ENCODE data around the gene IZUMO4.

IZUMO4 gene

GRCh38 chr19:2132731-2133490 is 36.2 kb downstream of the IZUMO4 start:
- peaks cover 42% of the 10 kb centered on the region for H3K36me3 ChIP-seq (ENCODE audit: control insufficient read depth, insufficient read depth, low read length)
- no peak overlapping the region for H3K4me3 ChIP-seq (replicated peaks; ENCODE audit: low read depth, low read length)
- no peak for DNase-seq (ENCODE audit: extremely low read depth, insufficient read length)
- TF ChIP-seq, protein P1, sequence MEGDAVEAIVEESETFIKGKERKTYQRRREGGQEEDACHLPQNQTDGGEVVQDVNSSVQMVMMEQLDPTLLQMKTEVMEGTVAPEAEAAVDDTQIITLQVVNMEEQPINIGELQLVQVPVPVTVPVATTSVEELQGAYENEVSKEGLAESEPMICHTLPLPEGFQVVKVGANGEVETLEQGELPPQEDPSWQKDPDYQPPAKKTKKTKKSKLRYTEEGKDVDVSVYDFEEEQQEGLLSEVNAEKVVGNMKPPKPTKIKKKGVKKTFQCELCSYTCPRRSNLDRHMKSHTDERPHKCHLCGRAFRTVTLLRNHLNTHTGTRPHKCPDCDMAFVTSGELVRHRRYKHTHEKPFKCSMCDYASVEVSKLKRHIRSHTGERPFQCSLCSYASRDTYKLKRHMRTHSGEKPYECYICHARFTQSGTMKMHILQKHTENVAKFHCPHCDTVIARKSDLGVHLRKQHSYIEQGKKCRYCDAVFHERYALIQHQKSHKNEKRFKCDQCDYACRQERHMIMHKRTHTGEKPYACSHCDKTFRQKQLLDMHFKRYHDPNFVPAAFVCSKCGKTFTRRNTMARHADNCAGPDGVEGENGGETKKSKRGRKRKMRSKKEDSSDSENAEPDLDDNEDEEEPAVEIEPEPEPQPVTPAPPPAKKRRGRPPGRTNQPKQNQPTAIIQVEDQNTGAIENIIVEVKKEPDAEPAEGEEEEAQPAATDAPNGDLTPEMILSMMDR (IDR thresholded peaks at IDR 0.05; ENCODE audit: insufficient read depth, low read length, poor library complexity, severe bottlenecking): no peak
- H3K27me3 ChIP-seq (replicated peaks; ENCODE audit: control insufficient read depth, insufficient read depth, low read length): no peaks in the 10 kb centered on the region

DNA sequence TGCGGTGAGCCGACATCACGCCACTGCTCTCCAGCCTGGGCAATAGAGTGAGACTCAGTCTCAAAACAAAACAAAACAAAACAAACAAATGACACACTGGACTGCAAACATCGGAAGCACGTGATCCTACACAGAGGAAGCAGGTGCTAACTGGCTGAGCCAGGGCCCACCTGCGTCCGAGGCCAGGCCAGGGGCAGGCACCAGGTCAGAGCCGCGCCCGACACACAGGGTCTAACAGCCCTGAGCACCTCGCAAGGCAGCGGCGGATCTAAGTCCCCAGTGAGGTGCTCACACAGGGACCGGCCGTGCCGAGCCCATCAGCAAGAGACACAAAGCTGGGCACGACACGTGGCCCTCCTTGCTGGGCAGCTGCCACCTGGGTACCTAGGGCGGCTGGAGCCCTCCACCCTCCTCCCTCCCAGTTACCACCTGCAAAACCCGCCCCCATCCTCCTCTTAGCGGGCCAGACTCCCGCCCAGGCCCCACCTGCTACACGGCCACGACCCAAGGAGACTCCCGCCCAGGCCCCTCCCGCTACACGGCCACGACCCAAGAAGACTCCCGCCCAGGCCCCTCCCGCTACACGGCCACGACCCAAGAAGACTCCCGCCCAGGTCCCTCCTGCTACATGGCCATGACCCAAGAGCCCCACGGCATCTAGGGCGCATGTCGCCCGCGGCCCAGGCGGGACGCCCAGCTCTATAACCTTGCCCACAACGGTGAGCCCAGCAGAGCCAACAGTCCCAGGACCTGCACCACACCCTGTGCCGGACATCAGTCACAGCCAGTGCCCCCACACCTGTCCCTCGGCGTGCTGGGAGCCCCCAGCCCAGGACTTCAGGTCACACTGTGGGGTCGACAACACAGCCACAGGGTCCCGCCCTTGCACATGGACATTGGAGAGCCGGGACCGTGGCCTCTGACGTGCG is 39.0 kb downstream of the IZUMO4 start:
- H3K4me3 ChIP-seq (replicated peaks; ENCODE audit: low read depth, low read length): no peak overlapping the region

DNA sequence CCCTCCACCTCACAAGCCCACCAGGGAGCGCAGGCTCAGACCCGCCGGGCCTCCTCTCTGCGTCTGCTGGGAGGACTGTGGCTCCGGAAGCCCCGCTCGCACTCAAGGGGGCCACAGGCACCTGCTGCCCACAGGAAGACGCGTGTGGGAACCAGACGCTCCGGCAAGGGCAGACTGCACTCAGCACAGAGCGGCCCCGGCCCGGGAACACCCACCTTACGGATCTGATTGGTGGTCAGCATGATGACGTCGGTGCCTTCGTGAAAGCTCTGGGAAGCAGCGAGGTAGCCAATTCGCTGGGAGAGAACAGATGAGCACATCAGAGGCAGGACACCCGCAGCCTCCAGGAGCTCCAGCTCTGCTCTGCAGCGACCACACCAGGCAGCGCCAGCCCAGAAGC is 40.1 kb downstream of the IZUMO4 start:
- Histone ChIP-seq H3K27me3 (replicated peaks; ENCODE audit: control insufficient read depth, insufficient read depth, low read length) (no peaks in the 10 kb centered on the region), H3K4me3 (replicated peaks; ENCODE audit: low read depth, low read length) (no peak overlapping the region), H3K36me3 (ENCODE audit: control insufficient read depth, insufficient read depth, low read length) (peaks cover 39% of the 10 kb centered on the region)
- no peak for DNase-seq (ENCODE audit: extremely low read depth, insufficient read length)
- TF ChIP-seq, protein P1 (IDR thresholded peaks at IDR 0.05; ENCODE audit: insufficient read depth, low read length, poor library complexity, severe bottlenecking): no peak

More for the DNA sequence above, 39.0 kb downstream of the IZUMO4 start:
- TF ChIP-seq, protein P1 (IDR thresholded peaks at IDR 0.05; ENCODE audit: insufficient read depth, low read length, poor library complexity, severe bottlenecking): no peak
- no peak for DNase-seq (ENCODE audit: extremely low read depth, insufficient read length)
- Histone ChIP-seq H3K27me3 (replicated peaks; ENCODE audit: control insufficient read depth, insufficient read depth, low read length) (no peaks in the 10 kb centered on the region), H3K36me3 (ENCODE audit: control insufficient read depth, insufficient read depth, low read length) (peaks cover 44% of the 10 kb centered on the region)

DNA sequence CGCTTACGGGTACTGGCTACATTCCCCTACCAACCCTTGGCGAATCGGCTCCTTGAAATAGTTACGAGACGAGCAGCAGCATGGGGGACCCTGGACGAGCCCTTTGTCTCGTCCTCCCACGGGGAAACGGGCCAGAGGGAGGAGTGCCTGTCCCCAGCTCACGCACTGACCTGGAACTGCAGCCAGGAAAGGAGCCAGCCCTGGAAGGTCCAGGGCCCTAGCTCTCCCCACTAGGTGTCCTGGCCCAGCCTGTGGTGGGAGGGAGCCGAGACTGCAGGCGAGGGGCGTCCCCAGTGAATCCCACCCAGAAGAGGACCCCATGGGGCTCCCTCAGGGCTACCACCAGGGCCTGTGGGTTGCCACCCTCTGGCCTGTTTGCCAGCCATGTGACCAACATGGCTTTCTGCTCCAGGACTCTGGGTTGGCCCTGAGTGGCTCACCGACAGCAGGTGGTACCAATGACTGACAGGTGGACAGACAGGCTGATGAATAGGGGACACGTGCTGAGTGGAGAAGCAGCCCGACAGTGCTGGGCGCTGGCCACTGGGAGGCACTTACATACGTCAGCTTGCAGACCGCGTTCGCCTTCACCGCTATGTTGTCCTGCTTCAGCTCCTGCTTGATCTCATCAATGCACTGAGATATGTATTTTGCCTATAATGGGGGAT is 41.5 kb downstream of the IZUMO4 start:
- Histone ChIP-seq H3K36me3 (ENCODE audit: control insufficient read depth, insufficient read depth, low read length) (peaks cover 29% of the 10 kb centered on the region), H3K4me3 (replicated peaks; ENCODE audit: low read depth, low read length) (no peak overlapping the region), H3K27me3 (replicated peaks; ENCODE audit: control insufficient read depth, insufficient read depth, low read length) (no peaks in the 10 kb centered on the region)
- TF ChIP-seq, protein P1 (IDR thresholded peaks at IDR 0.05; ENCODE audit: insufficient read depth, low read length, poor library complexity, severe bottlenecking): no peak
- DNase-seq (ENCODE audit: extremely low read depth, insufficient read length): no peak

DNA sequence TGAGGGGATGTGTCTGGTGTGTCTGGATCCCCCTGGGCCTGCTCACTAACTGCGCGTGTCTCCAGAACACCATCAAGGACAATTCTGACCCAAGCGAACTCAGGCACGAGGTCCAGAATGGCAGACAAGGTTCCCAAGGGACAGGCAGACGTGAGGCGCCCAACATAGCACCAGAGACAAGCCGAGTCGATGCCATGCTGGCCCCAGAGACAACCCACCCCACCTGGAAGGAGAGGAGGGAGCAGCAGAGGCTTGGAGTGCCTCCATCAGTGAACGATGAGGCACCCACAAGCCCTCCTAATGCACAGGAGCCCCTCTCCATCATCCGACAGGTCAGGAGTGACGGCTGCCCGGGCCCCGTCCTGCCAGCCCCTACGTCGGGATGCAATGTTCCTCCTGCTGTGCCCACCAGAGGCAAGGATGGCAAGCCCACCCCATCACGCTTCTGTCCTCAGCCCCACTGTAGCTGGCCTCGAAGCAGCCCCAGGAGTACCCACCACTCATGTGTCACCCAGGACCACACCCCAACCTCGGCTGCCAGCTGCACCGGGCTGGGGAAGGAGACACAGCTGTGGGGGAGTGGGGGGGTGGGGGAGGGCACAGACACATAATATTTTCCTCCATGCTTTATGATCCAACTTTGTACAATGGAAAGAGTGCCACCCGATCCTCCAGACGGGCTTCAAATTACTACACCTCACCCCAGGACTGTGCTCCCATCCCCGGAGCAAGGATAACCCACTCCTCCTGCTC is 42.8 kb downstream of the IZUMO4 start:
- peaks cover 27% of the 10 kb centered on the region for H3K36me3 ChIP-seq (ENCODE audit: control insufficient read depth, insufficient read depth, low read length)
- H3K4me3 ChIP-seq (replicated peaks; ENCODE audit: low read depth, low read length): no peak overlapping the region
- TF ChIP-seq, protein P1 (IDR thresholded peaks at IDR 0.05; ENCODE audit: insufficient read depth, low read length, poor library complexity, severe bottlenecking): no peak
- DNase-seq (ENCODE audit: extremely low read depth, insufficient read length): no peak
- H3K27me3 ChIP-seq (replicated peaks; ENCODE audit: control insufficient read depth, insufficient read depth, low read length): no peaks in the 10 kb centered on the region

Data from GM06990 (cell line).